Kidney epithelial cell (primary cell): ENCODE data around the gene POLD2. TPM values are rescaled to one million over a fixed set of nuclear protein-coding genes. Genes with fewer than 3 reads are reported as not detected.

ENCODE experiments used
- DNase-seq: peaks from one replicate; pipeline ENCODE4 v3.0.0-alpha.2; 2010; ENCODE audit warnings: low read depth
- H3K27me3 ChIP-seq: 2 replicates; pipeline ENCODE4 v1.6.0; 2011; ENCODE audit warnings: low read length; ENCODE audit not compliant: control insufficient read depth, insufficient read depth
- H3K36me3 ChIP-seq: 2 replicates; pipeline ENCODE4 v1.5.1; 2011; ENCODE audit warnings: low read length; ENCODE audit not compliant: control insufficient read depth, insufficient read depth
- H3K4me3 ChIP-seq: 2 replicates; pipeline ENCODE4 v1.5.1; 2011; ENCODE audit warnings: low read depth, mild to moderate bottlenecking, control low read depth, low read length
- total RNA-seq: library from RNA; depleted of rRNA; stranded (reverse); fragments of >200 nt; gene quantifications from 2 replicates; pipeline ENCODE4 v1.2.3, GENCODE V29; 2015
- TF ChIP-seq, protein P1 (sequence below): IDR thresholded peaks from 2 replicates; pipeline ENCODE4 v1.5.1; 2011; ENCODE audit warnings: mild to moderate bottlenecking, moderate library complexity, low read length, control low read depth, inconsistent platforms; ENCODE audit not compliant: insufficient read depth, poor library complexity, severe bottlenecking

POLD2 gene
- total RNA-seq, 1 donor from 2014 or later = 73.0 TPM

DNA sequence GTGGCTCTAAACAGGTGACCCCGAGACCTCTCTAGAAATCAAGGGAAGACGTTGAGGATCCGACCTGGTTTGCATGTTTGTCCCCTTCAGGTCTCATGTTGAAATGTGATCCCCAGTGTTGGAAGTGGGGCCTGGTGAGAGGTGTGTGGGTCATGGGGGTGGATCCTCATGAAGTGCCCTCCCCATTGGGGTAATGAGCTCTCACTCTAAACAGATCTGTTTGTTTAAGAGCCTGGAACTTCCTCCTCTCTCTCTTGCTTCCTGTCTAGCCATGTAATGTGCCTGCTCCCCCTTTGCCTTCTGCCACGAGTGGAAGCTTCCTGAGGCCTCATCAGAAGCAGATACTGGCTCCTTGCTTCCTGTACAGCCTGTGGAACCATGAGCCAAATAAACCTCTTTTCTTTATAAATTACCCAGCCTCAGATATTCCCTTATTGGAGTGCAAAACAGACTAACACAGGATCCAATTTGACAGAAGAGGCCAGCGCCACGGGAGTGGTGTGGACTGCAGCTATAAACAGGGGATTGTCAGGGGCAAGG is 30.2 kb downstream of the POLD2 start:
- TF ChIP-seq, protein P1, sequence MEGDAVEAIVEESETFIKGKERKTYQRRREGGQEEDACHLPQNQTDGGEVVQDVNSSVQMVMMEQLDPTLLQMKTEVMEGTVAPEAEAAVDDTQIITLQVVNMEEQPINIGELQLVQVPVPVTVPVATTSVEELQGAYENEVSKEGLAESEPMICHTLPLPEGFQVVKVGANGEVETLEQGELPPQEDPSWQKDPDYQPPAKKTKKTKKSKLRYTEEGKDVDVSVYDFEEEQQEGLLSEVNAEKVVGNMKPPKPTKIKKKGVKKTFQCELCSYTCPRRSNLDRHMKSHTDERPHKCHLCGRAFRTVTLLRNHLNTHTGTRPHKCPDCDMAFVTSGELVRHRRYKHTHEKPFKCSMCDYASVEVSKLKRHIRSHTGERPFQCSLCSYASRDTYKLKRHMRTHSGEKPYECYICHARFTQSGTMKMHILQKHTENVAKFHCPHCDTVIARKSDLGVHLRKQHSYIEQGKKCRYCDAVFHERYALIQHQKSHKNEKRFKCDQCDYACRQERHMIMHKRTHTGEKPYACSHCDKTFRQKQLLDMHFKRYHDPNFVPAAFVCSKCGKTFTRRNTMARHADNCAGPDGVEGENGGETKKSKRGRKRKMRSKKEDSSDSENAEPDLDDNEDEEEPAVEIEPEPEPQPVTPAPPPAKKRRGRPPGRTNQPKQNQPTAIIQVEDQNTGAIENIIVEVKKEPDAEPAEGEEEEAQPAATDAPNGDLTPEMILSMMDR = no peak
- no peaks in the 10 kb centered on the region for H3K36me3 ChIP-seq
- H3K27me3 ChIP-seq = no peaks in the 10 kb centered on the region
- H3K4me3 ChIP-seq = no peak overlapping the region
- DNase-seq = no peak

DNA sequence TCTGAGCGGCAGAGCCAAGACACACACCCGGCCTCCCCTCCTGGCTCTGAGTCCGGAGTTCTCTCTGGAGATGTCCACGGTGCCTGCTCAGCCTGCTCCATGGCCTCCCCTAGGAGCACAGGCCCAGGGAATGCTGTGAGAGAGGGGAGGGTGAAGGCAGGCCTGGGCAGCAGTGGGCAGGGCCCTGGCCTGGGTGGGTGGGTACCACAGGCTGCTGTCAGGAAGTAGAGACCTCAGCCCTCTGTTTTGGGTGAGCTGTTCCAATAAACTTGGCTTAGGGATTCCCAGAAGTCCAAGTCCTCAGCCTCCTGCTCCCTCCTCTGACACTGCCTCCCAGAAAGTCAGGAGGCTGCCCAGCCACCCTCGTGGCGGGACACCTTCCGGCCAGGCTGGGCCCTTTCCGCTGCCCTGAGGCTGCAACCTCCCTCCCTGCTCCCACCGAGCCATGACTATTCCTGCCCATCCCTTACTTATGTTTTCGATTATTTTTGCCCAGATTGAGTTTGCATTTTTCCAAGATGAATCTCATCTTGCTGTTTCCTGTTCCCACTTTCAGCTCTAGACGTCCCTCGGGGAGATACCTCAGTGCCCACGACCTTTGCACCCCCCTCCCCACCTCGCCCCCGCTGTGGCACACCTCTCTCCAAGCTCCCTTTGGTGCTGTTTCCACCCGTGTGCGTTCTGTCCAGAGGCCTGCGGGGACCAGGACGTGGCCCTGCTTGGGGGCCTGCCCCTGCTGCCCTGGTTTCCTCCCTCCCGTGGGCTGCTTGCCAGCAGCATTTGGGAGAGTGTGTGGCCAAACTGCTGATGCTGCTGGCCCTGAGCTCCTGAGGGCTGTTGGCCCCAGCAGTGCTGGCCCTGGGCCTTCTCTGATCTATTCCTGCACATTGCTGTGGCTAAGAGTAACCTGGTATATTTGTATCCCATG is 35.2 kb downstream of the POLD2 start:
- Histone ChIP-seq H3K4me3 (no peak overlapping the region), H3K27me3 (no peaks in the 10 kb centered on the region), H3K36me3 (no peaks in the 10 kb centered on the region)
- TF ChIP-seq, protein P1 = no peak
- no peak for DNase-seq

DNA sequence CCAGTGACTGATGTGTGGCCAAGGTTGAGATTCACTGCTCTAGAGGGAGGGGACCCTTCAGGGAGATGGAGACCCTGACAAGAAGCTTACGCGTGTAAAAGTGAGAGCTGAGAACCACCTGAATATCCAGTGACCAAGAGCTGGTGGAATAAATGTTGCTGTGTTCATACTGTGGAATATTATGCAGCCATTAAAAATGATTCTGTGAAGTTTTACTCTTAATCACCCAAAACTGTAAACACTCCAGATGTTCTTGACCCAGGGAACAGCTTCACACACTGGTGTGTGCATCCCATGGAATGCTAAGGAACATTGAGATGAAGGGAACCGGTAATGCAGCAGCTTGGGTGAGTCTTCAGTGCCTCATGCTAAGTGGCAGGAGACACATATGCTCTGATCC is 36.7 kb downstream of the POLD2 start:
- TF ChIP-seq, protein P1 = no peak
- no peak overlapping the region for H3K4me3 ChIP-seq
- no peak for DNase-seq
- H3K36me3 ChIP-seq = no peaks in the 10 kb centered on the region
- no peaks in the 10 kb centered on the region for H3K27me3 ChIP-seq

DNA sequence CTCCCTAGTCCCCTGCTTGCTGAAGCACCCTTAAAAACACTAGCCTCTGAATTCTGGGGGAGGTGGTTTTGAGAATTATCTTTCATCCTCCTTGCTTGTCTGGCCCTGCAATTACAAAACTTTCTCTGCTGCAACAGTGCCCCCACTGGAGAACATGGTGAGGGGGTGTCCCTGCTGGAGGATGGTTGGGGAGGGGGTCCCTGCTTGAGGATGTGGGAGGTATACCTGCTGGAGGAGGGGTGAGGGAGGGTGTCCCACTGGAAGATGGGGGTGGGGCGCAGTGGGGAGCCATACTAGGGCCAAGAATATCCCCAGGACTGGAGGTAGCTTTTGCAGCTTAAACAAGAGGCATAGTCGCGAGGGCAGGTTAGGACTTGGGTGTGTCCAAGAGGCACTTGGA is 37.8 kb downstream of the POLD2 start:
- no peak for DNase-seq
- TF ChIP-seq, protein P1 = peak; percentile 9
- no peaks in the 10 kb centered on the region for H3K27me3 ChIP-seq
- no peaks in the 10 kb centered on the region for H3K36me3 ChIP-seq
- H3K4me3 ChIP-seq = no peak overlapping the region

DNA sequence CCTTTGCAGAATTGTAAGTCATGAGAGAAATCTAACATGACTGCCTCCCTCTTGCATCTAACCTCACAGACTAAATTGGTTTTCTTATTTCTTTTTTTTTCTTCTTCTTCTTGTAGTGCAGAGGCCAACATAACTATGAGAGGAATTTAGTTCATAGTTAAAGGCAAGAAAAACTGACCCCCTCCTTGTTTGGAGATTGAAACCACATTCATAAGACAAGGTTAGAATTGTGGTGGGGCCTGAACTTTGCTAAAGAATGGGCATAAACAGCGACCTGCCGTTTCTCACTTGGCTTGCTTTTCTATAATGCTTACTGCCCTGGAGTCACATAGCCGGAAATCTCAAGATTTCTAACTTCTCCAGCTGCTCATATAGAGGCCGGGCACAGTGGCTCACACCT is 38.6 kb downstream of the POLD2 start:
- Histone ChIP-seq H3K4me3 (no peak overlapping the region), H3K27me3 (no peaks in the 10 kb centered on the region), H3K36me3 (no peaks in the 10 kb centered on the region)
- DNase-seq = no peak
- TF ChIP-seq, protein P1 = no peak

DNA sequence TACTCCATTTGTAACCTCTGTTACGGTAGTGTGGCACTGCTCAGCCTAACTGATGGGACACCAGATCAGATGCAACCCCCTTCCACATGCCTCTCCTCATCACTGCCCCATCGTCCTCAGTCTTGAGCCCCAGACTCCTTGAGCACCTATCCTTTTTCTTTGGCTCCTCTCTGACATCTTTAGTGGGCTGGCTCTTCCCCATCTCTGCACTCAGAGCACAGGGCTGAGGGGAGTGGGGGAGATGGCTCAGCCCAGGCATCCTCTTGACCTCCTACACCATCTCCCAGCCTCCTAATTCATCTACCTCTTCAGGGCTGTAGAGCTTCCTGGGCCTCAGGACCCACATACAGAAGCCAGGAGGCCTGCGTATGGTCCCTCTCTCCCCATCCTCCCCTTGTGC is 39.6 kb downstream of the POLD2 start:
- H3K36me3 ChIP-seq = no peaks in the 10 kb centered on the region
- H3K4me3 ChIP-seq = no peak overlapping the region
- TF ChIP-seq, protein P1 = no peak
- no peak for DNase-seq
- H3K27me3 ChIP-seq = no peaks in the 10 kb centered on the region
